Measurements from ENCODE around the gene ADARB1.

DNA sequence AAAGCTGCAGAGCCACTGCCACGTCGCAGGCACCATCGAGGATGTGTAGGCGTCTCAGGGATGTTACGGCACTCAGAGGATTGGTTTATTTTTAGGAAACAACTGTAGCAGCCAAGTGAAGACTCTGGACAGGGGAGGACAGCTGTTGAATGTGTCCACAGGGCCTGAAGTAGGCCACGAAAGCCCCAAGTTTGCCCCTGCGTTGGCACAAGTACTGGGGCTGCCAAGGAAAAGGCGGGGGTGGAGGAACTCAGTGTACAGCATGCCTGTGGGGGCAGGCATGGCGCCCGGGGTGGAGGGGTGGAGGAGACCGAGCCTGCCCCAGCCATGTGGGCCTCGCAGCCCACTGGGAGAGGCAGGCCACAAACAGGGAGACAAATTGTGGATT lies 89.7 kb downstream of the ADARB1 start:
- TF ChIP-seq, protein P1, sequence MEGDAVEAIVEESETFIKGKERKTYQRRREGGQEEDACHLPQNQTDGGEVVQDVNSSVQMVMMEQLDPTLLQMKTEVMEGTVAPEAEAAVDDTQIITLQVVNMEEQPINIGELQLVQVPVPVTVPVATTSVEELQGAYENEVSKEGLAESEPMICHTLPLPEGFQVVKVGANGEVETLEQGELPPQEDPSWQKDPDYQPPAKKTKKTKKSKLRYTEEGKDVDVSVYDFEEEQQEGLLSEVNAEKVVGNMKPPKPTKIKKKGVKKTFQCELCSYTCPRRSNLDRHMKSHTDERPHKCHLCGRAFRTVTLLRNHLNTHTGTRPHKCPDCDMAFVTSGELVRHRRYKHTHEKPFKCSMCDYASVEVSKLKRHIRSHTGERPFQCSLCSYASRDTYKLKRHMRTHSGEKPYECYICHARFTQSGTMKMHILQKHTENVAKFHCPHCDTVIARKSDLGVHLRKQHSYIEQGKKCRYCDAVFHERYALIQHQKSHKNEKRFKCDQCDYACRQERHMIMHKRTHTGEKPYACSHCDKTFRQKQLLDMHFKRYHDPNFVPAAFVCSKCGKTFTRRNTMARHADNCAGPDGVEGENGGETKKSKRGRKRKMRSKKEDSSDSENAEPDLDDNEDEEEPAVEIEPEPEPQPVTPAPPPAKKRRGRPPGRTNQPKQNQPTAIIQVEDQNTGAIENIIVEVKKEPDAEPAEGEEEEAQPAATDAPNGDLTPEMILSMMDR (IDR thresholded peaks at IDR 0.05), result no peak
- TF ChIP-seq EZH2phosphoT487 (IDR thresholded peaks at IDR 0.05), result no peak
